Measurements from ENCODE around the gene DAPP1.

The DAPP1 gene

DNA sequence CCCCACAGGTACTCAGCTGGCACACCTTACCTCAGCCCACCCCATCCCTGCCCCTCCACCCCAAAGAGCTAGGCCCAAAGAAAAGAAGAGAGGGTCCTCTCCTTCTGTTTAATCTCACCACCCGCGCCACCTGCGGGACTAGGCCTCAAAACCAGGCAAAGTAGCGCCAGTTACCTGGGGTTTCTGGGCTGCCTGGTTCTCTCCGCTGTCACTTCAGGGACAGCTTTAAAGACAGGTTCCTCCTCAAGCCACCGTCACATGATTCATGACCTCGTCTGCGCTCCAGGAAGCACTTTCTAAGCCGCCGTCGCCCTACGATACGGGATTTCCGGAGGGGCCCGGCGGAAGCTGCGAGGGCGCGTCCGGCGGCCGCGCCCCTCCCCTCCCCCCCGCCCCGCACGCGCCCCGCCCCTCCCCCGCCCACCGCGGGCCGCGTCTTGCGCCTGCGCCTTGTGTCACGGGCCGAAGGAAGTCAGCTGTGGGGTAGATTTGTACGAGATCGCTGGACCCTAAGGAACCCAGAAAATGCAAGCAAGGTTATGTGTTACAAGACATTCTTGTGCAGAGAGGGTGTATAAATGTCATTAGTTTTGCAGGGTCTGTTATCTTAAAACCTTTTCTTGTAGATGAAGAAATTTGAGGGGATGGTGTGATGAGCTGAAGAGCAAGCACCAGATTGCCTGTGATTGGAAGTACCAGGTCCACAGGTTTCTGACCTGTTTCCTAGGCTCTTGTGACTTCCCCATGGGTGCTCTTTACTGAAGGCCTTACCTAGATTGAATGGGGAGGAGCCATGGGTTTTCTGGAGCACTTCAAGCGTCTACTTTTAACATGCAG, 77.8 kb downstream of the DAPP1 start, which contains the start of gene LAMTOR3:
Gene LAMTOR3, minus strand, starts transcription at position 267 of the 837 bp plus-strand sequence. CDS start 464 bp downstream, outside the sequence.
- TF ChIP-seq, protein P1, sequence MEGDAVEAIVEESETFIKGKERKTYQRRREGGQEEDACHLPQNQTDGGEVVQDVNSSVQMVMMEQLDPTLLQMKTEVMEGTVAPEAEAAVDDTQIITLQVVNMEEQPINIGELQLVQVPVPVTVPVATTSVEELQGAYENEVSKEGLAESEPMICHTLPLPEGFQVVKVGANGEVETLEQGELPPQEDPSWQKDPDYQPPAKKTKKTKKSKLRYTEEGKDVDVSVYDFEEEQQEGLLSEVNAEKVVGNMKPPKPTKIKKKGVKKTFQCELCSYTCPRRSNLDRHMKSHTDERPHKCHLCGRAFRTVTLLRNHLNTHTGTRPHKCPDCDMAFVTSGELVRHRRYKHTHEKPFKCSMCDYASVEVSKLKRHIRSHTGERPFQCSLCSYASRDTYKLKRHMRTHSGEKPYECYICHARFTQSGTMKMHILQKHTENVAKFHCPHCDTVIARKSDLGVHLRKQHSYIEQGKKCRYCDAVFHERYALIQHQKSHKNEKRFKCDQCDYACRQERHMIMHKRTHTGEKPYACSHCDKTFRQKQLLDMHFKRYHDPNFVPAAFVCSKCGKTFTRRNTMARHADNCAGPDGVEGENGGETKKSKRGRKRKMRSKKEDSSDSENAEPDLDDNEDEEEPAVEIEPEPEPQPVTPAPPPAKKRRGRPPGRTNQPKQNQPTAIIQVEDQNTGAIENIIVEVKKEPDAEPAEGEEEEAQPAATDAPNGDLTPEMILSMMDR (IDR thresholded peaks at IDR 0.05; ENCODE audit: low read depth, low read length): no peak
- peak; percentile 69 for DNase-seq (ENCODE audit: extremely low read depth, low read depth)

DNA sequence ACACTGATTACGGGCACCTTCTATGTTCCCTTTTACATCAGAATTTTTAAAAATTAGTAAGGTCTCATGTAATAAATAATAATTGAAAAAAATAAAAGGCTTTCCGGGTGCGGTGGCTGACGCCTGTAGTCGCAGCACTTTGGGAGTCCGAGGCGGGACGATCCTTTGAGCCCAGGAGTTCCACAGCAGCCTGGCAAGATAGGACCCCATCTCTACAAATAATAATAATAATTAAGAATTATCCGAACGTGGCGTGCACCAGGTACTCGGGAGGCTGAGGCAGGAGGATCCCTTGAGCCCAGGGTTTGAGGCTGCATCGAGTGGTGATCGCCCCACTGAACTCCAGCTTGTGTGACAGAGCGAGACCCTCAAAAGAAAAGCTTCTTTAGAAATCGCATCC, 78.4 kb downstream of the DAPP1 start:
- DNase-seq (ENCODE audit: extremely low read depth, low read depth): no peak
- TF ChIP-seq, protein P1 (IDR thresholded peaks at IDR 0.05; ENCODE audit: low read depth, low read length): no peak

DNA sequence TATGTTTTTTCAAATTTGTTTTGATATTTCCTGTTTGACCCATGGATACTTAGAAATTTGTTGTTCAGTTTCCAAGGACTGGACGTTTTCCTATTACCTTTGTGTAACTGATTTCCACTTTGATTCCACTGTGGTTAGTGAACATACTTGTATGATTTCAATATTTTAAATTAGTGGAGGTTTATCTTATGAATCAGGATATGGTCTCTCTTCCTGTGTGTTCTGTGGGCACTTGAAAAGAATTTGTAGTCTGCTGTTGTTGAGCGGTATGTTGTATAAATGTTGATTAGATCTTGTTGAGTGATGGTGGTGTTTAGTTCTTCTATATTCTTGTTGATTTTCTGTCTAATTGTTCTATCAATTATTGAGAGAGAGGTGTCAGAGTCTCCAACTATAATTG, 98.8 kb downstream of the DAPP1 start:
- no peak for DNase-seq (ENCODE audit: extremely low read depth, low read depth)
- TF ChIP-seq, protein P1 (IDR thresholded peaks at IDR 0.05; ENCODE audit: low read depth, low read length): no peak

DNA sequence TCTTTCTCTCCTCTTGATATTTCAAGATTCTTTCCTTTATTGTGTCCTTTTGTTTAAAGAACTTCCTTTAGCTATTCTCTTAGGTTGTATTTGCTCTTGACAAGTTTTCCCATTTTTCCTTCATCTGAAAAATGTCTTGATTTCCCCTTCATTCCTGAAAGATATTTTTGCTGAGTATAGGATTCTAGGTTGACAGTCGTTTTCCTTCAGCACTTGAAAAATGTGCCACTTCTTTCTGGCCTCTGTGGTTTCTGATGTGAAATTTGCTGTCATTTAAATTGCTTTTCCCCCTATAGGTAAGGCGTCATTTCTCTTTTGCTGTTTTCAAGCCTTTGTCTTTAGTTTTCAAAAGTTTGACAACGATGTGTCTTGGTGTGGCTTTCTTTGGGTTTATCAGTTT, 100.9 kb downstream of the DAPP1 start:
- TF ChIP-seq, protein P1 (IDR thresholded peaks at IDR 0.05; ENCODE audit: low read depth, low read length): no peak
- no peak for DNase-seq (ENCODE audit: extremely low read depth, low read depth)

DNA sequence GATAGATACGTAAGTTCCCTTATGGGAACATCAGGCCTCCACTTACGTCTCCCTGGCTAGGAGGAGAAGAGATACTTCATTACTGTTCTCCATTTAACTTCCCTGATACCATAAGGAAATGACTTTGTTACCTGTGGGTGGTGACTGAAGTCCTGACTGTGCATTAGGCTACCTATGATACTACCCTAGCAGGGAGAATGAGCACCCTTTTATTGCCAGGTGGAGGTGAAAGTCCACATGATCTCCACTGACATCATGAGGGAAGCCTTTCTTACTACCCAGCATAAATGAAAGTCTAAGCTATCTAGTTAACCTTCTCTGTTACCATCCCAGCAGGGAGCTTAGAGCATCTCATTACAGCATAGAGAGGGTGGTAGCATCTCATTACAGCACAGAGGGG, 102.0 kb downstream of the DAPP1 start:
- TF ChIP-seq, protein P1 (IDR thresholded peaks at IDR 0.05; ENCODE audit: low read depth, low read length): no peak
- no peak for DNase-seq (ENCODE audit: extremely low read depth, low read depth)
